ENCODE measurements around the gene MKRN3.

Gene MKRN3

DNA sequence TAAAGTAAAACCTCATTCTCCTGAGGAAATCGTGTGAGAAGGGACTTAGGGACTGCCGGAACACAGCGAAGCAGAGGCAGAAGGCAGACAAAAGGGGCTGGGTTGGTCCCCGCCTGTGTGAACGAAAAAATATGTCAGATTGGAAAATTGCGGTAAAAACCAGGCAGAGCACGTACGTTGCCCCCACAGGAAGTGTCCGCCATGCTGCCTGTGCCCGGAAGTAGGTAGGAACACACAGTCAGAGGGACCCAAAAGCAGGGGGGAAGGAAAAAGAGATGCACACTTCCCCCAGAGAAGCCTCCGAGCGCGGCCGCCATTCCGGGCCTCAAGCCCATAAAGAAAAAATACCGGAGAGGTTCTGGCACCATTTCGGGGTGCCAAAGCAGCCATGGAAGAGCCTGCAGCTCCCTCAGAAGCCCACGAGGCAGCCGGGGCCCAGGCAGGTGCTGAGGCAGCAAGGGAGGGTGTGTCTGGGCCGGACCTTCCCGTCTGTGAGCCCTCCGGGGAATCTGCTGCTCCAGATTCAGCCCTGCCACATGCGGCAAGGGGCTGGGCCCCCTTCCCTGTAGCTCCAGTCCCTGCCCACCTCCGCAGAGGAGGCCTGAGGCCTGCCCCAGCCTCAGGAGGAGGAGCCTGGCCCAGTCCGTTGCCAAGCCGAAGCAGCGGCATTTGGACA, at the start of gene MKRN3:
TSS of gene MKRN3 (plus strand) at position 280 of the 676 bp plus-strand sequence. CDS start at position 389, 109 bp downstream.
- TF ChIP-seq, protein P1, sequence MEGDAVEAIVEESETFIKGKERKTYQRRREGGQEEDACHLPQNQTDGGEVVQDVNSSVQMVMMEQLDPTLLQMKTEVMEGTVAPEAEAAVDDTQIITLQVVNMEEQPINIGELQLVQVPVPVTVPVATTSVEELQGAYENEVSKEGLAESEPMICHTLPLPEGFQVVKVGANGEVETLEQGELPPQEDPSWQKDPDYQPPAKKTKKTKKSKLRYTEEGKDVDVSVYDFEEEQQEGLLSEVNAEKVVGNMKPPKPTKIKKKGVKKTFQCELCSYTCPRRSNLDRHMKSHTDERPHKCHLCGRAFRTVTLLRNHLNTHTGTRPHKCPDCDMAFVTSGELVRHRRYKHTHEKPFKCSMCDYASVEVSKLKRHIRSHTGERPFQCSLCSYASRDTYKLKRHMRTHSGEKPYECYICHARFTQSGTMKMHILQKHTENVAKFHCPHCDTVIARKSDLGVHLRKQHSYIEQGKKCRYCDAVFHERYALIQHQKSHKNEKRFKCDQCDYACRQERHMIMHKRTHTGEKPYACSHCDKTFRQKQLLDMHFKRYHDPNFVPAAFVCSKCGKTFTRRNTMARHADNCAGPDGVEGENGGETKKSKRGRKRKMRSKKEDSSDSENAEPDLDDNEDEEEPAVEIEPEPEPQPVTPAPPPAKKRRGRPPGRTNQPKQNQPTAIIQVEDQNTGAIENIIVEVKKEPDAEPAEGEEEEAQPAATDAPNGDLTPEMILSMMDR (IDR thresholded peaks at IDR 0.05; ENCODE audit: insufficient read depth, missing control alignments): no peak
- peak; percentile 36 for DNase-seq (ENCODE audit: insufficient read length, low spot score)
- no peak for FAIRE-seq

DNA sequence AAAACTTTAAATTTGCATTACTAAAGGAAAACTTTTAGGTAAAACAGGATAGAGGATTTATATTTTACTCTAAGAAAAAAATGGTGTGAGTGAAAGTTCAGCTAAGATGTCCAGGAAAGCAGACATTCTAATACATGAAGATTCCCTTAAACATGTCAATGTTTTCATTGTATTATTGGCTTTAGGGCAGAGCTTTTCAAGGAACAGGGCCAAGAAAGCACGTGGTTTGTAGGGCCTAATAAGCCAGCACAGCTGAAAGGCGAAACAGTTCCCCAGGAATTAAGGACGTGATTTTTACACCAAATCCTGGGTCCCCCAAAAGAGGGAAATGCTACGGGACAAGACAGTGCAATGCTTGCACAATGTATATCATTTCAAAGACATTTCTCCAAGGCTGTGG, 48.6 kb upstream of the MKRN3 start:
- TF ChIP-seq, protein P1 (IDR thresholded peaks at IDR 0.05; ENCODE audit: insufficient read depth, missing control alignments): no peak
- DNase-seq (ENCODE audit: insufficient read length, low spot score) (no peak), FAIRE-seq (no peak)

DNA sequence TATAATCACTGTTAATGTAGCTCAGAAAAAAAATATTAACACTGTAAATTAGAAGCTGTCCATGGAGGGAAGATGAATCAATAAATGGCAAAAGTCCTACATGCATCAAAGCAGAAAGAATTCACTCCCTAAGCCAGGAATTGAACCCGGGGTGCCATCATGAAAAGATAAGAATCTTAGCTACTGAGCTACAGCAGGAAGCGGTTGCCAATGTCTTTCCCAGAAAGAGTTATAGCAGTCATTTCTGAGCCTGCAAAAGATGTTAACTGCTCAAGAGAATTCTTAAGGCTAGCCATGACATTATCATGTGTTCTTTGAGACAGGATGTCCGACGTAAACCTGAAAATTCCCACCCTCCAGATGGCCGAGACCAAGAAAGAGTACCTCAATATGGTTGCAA, 47.4 kb upstream of the MKRN3 start:
- FAIRE-seq (no peak), DNase-seq (ENCODE audit: insufficient read length, low spot score) (no peak)
- TF ChIP-seq, protein P1 (IDR thresholded peaks at IDR 0.05; ENCODE audit: insufficient read depth, missing control alignments): no peak

DNA sequence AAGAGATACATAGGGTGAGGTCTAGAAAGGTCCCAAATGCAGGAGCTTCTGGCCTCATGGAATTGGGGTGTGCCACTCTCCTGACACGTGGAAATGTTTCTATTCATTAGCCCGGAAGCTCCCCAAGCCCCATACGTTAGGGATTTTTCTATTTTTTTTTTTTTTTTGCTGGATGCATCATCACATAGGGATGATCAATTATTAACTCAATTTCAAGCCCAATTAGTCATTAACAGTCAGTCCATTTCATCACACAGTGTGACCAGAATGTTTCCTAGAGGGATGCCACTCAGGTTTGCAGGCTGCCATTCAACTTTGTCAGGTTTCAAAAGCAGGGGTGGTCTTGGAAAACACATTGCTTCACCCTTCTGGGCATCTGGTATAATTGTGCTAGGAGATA, 40.7 kb upstream of the MKRN3 start:
- TF ChIP-seq, protein P1 (IDR thresholded peaks at IDR 0.05; ENCODE audit: insufficient read depth, missing control alignments): no peak
- no peak for FAIRE-seq
- no peak for DNase-seq (ENCODE audit: insufficient read length, low spot score)

GRCh38 chr15:23529891-23530290, 35.6 kb upstream of the MKRN3 start:
- FAIRE-seq: no peak
- TF ChIP-seq, protein P1 (IDR thresholded peaks at IDR 0.05; ENCODE audit: insufficient read depth, missing control alignments): no peak
- DNase-seq (ENCODE audit: insufficient read length, low spot score): no peak

GRCh38 chr15:23532024-23532423, 33.5 kb upstream of the MKRN3 start:
- DNase-seq (ENCODE audit: insufficient read length, low spot score): peak; percentile 13
- TF ChIP-seq, protein P1 (IDR thresholded peaks at IDR 0.05; ENCODE audit: insufficient read depth, missing control alignments): no peak
- FAIRE-seq: peak; percentile 93

DNA sequence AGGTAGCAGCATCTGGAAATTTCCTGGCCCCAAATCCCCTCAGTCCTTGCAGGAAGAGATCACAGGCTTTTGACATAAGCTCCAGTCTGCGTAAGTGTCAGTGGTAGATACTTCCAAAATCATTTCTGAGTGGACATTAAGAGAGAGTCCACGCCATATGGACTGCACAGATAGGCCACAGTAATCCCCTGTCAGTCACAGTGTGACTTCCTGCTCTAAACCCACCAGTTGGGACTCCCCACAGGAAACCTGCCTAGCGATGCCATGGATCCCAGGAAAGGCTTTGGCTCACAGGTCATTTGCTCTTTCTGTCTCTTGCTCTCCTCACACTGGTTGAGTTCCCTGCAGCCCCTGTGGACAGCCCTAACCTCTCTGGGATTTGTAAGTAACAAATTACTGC, 28.8 kb upstream of the MKRN3 start:
- no peak for DNase-seq (ENCODE audit: insufficient read length, low spot score)
- FAIRE-seq: no peak
- TF ChIP-seq, protein P1 (IDR thresholded peaks at IDR 0.05; ENCODE audit: insufficient read depth, missing control alignments): no peak

All from D721Med (cell line).